HG02840 (cell line): ENCODE measurements around the gene SH3GL1.
"Not testable (repeated sequence)": the region's sequence is repeated elsewhere in the genome, so short reads cannot be mapped to it uniquely, and the experiment has no call there.

ENCODE experiments used
- ATAC-seq: cut with Tn5 transposase; IDR thresholded peaks from one replicate; pipeline ENCODE4 v1.9.1; 2021; ENCODE audit warnings: mild to moderate bottlenecking, moderate library complexity, moderate number of reproducible peaks; ENCODE audit not compliant: unreplicated experiment, low FRiP score

The SH3GL1 gene

DNA sequence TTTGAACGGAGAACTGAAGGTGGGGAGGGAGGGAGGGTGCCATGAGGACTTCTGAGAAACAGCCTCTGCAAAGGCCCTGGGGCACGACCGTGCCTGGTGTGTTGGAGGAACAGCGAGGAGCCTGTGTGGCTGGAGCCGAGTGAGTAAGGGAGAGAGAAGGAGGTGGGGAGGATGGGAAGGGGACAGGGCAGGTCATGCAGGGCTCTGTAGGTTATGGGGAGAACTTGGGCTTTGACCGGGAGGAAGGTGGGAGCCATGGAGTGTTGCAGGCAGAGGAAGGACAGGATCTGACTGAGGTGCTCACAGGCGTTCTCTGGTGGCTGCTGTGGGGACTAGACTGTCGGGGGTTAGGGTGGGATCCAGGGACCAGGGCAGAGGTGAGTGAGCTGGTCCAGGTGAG, 50.2 kb downstream of the SH3GL1 start:
- no peak for ATAC-seq

DNA sequence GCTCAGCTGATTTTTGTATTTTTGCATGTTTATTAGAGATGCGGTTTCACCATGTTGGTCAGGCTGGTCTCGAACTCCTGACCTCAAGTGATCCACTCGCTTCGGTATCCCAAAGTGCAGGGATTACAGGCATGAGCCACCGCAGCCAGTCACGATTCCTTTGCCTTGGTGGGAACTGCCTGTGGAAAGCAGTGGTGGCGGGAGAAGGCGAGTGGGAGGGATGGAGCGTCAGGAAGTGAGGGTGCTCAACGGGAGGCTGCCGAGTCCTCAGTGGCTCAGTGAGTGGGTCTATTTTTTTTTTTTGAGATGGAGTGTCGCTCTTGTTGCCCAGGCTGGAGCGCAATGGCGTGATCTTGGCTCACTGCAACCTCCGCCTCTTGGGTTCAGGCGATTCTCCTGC, 51.1 kb downstream of the SH3GL1 start:
- not testable (repeated sequence) for ATAC-seq

DNA sequence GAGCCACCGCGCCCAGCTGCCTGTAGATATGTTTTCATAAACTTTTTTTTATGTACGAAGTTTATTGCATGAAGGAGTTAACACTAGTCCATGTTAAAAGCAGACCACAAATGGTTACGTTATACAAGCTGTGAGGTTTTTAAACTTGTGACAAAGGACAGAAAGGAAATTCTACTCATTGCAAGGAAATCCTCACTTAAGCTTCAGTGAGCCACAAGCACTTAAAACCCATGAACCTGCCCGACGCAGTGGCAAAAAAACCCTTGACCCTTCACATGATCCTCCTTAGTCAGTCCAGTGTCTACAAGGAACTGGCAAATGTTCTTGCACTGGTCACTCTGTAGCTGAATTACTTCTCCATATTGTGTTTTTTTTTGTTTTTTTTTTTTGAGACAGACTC, 52.8 kb downstream of the SH3GL1 start:
- ATAC-seq = no peak

DNA sequence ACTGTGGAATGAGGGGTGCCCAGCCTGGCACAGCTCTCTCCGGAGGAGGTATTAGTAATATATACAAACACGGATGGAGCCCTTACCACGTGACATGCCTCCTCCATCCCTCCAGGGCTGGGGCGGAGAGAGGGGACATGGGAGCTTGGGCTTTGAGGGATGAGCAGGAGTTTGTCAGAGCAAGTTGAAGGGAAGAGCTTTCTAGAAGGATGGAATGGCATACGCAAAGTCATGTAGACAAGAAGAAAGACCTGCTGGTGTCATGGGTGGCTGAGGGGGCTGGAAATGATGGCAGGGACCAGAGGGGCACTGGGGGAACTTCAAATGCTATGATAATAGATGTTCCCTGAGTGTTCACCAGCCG, 54.3 kb downstream of the SH3GL1 start:
- ATAC-seq = no peak

DNA sequence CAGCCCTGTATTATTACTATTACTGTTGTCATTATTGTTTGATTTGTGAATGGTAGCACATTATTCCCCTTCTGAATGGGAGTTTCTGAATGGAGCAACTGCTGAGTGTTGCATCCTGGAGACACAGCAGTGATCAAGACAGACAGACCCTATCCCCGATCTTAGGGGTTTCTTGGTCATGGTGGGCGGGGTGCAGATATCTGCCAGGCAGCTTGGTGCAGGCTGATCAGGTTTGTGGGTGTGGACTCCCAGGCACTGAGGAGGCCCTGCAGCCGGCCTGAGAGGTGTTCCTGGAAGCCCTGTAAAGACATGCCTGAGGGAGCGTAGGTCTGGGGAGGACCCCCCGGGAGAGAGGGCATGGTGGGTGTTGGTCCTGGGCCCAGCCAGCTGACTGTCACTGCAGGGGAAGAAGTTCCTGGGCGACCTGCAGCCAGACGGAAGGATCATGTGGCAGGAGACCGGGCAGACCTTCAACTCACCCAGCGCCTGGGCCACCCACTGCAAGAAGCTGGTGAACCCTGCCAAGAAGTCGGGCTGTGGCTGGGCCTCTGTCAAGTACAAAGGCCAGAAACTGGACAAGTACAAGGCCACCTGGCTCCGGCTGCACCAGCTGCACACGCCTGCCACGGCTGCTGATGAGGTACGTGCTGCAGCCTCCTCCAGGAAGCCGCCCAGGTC, 54.9 kb downstream of the SH3GL1 start:
- ATAC-seq = no peak

DNA sequence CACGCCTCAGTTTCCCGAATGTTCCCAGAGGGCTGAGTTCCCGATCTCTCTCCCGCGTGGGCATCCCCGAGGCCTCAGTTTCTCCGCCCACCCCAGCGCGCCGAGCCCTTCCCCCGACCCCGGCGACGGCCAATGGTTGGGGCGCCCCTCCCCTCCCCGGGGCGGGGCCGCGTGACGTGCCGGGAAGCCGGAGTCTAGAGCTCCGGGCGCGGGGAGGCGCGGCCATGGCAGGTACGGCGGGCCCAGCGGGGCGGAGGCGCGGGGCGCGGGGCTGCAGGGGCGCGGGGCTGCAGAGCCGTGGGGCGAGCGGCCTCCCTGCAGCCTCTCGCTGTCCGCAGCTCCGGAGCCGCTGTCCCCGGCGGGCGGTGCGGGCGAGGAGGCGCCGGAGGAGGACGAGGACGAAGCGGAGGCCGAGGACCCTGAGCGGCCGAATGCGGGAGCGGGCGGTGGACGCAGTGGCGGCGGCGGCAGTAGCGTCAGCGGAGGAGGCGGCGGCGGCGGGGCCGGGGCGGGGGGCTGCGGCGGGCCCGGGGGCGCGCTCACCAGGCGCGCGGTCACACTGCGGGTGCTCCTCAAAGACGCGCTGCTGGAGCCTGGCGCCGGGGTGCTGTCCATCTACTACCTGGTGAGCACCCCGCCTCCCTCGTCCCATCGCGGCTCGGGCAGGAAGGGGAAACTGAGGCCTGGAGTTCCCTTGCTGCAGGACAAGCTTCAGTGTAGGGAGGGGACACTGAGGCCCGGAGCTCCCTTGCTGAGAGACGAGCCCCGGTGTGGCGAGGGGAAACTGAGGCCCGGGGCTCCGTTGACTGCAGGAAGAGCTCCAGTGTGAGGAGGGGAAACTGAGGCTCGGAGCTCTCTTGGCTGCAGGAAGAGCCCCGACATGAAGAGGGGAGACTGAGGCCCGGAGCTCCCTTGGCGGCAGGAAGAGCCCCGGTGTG, 56.7 kb downstream of the SH3GL1 start, which contains the start of gene MPND:
MPND (plus strand) TSS at position 193 of the 938 bp plus-strand sequence; CDS start at position 225, 32 bp downstream.
- peak; percentile 41 for ATAC-seq

DNA sequence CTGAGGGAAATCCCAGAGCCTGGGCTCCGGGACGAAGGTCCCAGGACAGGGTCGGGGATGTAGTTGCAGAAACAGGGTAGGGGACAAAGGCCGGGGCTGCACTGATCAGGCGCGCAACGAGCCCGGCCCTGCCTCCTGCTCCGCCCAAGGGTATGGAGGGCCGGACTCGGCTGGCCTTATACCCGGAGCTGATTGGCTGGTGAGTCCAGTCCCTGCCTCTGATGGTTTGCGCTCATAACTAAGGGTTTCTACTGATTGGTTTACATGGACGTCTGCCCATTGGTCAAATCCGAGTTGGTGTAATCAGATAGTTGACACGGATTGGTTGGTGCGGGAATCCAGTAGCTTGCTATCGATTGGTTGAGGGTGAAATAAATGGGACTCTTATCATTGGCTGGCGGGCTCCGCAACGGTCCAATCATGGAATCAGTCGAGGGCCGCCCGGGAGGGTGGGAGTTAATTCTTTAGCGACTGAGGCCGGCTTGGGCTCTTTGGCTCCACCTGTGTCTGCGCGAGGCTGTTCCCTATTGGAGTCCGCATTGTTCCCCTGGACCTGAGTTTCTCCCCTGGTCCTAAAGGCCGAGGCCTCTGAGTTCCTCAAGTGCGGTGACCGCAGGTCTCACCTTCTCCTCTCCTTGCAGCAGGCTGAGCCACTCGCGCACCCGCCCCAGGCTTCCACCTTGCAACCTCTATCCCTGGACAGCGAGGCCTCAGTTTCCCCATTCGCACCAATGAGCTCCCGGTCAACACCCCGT, 57.6 kb downstream of the SH3GL1 start:
- ATAC-seq = peak; percentile 83

DNA sequence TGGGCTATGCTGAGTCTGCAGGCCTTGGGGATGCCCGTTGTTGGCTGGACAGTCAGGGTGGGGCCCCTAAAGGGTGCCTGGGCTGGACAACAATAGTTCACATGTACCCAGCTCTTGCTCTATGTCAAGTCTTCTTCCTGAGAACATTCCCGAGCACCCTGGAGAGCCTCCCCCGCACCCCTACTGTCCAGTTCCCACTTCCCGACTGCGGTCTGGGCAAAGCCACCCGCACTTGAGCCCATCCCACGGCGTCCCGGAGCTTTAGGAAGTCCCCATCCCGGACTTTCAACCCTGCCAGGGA, 58.1 kb downstream of the SH3GL1 start:
- ATAC-seq = no peak

DNA sequence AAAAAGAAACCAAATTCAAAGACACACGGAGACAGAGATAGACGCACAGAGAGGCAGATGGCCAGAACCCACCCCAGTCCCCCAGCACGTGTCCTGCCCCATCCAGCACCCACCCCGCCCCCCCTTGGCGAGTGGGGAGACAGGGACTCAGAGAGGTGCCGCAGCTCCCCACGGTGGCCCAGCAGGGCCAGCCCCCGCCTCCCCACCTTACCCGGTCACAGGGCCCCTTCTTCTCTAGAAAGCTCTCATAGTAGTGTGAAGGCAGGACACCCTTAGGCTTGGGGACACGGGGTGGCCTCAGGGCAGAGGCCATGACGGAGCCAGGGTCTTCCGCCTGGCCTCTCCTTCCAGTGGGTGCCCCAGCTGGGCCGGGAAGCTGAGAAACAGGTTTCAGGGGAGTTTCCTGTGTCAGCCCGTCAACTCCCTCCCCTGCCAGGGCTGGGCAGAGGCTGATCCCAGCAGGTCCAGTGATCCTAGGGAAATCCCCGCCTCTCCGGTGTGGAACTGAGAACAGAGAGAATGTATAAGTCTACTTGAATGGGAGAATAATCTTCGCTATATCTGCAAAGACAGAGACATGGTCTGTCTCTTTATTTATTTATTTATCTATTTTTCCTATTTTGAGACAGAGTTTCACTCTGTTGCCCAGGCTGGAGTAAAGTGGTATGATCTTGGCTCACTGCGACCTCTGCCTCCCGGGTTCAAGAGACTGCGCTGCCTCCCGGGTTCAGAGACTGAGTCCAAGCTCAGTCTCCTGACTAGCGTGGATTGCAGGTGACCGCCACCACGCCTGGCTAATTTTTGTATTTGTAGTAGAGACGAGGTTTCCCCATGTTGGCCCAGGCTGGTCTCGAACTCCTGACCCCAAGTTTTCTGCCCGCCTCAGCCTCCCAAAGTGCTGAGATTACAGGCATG, 61.6 kb downstream of the SH3GL1 start, which contains the start of gene STAP2:
STAP2 (minus strand) TSS at position 387 of the 915 bp plus-strand sequence; CDS start at position 313, 74 bp downstream.
- no peak for ATAC-seq

DNA sequence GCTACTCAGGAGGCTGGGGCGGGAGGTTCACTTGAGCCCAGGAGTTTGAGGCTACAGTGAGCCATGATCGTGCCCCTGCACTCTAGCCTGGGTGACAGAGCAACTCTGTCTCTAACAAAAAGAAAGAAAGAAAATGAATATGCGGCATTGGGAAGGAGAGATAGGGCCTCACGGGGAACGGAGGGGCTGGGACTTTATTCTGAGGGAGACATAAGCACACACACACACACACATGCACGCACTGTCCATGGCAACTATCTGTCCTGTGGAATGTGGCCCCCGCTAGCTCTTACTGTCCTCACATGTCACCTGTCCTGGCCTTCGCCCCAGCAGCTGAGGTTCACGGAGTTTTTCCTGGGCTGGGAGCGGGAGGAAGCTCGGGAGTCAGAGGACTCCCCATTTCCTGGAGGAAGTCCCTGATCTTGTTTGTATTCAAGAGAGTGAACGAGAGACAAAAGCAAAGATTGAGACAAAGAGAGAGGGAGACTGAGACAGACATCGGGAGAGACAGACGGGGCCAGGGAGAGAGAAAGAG, 62.4 kb downstream of the SH3GL1 start:
- no peak for ATAC-seq

DNA sequence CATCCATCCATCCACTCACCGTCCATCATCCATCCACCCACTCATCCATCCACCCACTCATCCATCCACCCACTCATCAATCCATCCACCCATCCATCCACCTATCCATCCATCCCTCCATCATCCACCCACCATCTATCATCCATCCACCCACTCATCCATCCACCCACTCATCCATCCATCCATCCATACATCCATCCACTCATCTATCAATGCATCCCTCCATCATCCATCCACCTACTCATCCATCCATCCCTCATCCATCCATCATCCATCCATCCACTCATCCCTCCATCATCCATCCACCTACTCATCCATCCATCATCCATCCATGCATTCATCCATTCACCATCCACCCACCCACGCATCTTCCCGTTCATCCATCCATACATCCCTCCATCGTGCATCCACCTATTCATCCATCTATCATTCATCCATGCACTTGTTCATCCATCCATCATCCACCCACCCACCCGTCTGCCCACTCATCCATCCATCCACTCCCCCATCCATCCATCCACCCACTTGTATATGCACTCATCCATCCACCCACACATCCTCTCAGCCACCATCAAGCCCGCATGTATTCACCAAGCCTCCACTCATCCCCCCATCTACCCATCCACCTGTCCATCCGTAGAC, 65.3 kb downstream of the SH3GL1 start:
- ATAC-seq = no peak

DNA sequence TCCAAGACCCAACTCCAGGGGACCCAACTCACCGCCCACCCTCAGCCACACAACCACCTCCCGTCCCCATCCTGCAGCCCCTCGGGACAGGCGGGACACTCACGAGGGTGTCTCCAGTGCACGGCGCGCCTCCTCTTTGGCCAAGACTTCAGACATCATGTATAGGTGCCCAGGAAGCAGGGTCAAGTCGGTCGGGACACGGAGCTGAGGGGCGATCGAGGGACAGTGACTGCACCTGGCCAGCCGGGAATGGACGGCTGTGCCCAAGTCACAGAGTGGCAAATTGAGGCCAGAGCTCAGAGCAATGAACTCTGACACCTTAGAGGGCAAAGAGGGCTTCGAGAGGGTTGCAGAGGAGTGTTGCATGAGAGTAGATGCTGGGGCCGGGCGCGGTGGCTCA, 70.5 kb downstream of the SH3GL1 start:
- ATAC-seq = no peak

DNA sequence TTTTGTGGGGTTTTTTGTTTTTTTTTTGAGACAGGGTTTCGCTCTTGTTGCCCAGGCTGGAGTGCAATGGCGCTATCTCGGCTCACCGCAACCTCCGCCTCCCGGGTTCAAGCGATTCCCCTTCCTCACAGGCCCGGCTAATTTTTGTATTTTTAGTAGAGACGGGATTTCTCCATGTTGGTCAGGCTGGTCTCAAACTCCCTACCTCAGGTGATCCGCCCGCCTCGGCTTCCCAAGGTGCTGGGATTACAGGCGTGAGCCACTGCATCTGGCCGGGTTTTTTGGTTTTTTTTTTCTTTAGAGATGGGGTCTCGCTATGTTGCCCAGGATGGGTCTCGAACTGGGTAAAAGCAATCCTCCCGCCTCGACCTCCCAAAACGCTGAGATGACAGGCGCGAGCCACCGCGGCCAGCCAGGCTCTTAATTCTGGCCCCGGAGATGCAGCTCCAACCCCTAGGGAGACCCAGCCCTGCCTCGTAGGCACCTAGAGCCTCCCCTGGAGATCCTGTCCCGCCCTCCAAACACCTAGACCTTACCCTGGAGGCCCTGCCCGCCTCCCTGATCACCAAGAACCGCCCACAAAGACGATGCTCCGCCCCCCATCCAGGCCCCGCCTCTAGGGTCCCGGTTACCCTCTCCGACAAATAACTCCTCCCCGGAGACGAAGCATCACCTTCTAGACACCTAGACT, 71.2 kb downstream of the SH3GL1 start:
- not testable (repeated sequence) for ATAC-seq

DNA sequence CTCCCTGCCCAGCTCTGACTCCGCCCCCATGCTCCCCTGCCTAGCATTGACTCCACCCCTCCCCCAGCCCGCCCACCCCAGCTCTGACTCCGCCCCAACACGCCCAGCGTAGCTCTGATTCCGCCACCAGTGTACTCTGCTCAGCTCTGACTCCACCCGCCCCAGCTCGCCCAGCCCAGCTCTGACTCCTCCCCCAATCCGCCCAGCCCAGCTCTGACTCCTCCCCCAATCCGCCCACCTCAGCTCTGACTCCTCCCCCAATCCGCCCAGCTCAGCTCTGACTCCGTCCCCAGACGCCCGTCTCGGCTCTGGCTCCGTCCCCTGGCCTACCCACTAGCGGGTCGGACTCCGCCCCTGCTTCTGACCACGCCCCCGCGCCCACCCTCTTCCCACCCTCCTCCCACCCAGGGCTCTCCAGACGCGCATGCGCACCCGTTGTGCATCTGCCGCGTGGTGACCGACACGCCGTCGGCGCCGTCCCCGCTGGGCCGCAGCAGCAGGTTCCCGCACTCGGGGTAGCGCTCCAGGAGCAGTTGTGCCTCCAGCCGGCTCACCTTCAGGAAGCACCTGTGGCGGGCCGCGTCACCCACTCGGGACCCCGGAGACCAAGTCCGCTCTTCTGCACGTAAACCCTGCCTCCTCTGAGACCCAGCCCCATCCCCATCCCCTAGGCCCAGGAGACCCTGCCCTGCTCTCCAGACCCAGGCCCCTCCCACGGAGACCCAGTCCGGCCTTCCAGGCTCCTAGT, 71.9 kb downstream of the SH3GL1 start:
- peak; percentile 73 for ATAC-seq

DNA sequence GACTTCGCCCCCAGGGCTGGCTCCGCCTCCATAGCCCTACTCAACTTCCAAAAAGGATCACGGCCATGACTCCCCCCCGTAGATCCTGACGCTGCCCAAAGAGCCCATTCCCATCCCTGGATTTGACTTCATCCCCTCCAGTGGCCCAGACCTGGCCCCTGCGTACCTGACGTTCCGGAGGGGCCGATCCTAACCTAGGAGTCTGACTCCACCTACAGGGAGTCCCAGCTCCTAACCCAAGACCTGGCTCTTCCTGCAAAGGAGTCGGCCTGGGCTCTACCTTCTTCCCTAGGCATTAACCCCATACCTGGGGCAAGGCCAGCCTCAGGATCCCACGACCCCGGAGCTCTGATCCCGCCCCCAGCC, 72.5 kb downstream of the SH3GL1 start:
- ATAC-seq = peak; percentile 7

DNA sequence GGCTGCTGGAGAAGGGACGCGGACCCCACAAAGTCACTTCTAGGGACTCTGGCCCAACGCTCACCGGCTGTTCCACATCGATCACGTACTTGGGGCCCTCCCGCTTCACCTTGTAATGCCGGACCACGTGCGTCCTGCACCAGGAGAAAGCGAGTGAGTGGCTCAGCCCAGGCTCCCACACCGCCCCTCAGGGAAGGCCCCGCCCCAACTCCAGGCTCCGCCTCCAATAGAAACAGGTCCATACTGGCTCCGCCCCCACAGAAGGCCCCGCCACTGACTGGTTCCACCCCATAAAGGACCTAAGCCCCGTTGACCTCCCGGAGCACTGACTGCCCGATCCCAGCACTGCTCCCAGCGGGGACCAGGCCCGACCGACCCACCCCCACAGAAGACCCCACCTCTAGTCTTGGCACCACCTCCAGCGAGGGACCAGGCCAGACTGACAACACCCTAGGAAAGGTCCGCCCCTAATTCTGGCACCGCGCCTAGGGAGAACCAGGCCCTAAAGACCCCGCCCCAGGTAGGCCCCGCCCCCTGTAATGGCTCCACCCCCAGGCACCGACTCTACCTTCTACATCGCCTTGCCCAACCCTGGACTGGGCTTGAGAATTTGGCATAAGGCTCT, 73.0 kb downstream of the SH3GL1 start:
- no peak for ATAC-seq

DNA sequence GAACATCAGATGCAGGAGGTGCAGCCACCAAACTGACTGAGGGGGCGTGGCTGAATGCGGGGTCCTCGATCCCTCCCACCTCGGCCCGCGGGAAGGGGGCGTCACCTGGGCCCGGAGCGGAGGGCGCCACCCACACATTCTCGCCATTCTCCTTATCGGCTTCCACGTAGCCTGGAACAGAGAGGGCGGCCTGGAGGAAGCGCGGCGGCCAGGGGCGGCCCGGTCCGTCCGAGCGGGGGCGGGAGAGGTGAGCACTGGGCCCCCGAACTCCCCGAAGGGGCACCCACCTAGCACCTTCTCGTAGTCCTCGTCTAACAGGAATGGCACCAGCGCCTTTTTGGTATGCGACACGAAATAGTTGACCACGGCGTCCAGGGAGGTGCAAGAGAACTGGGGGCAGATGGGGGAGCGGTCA, 73.5 kb downstream of the SH3GL1 start:
- no peak for ATAC-seq
